ENCODE results near the gene MAPKAP1. TPM values are rescaled to one million over a fixed set of nuclear protein-coding genes. Genes with fewer than 3 reads are reported as not detected.
"Not testable (repeated sequence)": the region's sequence is repeated elsewhere in the genome, so short reads cannot be mapped to it uniquely, and the experiment has no call there.

The MAPKAP1 gene
- total RNA-seq, 2 donors from 2014 or later: 98.0 to 98.4 TPM

DNA sequence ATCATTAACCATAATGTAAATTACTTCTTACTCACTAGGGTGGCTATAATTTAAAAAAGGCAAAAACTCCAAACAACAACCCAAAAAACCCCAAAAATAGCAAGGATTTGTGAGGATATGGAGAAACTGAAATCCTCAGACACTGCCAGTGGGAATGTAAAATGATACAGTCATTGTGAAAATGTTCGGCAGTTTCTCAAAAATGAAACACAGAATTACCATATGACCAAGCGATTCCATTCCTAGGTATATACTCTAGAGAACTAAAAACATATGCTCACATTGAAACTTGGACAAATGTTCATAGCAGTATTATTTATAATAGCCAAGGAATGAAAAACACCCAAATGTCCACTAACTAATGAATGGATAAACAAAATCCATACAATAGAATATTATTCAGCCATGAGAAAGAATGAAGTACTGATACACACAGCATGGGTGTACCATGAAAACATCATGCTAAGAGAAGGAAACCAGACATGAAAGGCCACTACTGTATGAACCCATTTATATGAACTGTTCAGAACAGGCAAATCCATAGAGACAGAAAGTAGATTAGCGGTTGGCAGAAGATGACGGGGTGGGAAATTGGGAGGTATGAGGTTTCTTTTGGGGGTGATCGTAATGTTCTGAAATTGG lies 119.1 kb downstream of the MAPKAP1 start:
- DNase-seq (no peak), ATAC-seq (no peak)
- intact Hi-C loops (cut with DNase I): no loop called here

GRCh38 chr9:125586172-125586511 lies 120.9 kb downstream of the MAPKAP1 start:
- intact Hi-C loops (cut with DNase I): no loop called here
- no peak for ATAC-seq
- DNase-seq: no peak

DNA sequence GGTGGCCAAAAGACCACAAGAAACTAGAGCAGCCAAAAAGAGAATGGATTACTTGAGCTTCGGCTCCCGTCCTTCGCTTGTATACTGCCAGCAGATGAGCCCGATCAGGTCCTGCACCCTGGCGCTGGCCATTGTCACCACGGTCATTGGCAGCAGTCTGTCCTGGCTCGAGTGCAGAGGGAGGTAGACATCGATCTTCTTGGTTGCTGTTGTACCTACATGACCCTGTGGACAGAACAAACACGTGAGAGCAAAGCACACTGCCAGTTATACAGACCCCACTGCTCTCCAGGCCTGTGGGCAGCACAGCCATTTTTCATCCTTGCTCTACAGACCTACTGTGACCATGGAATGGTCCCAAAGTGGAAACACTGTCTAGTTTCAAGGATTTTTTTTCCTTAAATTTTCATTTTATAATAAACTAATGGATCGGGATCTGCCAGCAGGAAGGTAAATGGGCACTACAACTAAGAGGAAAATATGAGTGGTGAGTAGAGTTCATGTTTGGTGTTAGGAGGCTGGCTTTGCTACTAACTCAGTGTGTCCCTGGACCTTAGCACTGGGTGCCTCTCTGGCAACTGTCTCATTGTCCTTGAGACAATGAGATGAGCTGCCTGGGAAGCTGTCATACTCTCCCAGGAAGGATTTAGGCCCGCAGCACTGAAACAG lies 121.4 kb downstream of the MAPKAP1 start:
- ATAC-seq: no peak
- DNase-seq: no peak
- intact Hi-C loops (cut with DNase I): no loop called here

- no peak for ATAC-seq
- no peak for DNase-seq
- intact Hi-C loops (cut with DNase I): no loop called here
These were observed 126.2 kb downstream of the MAPKAP1 start for GRCh38 chr9:125580701-125581286.

- intact Hi-C loops (cut with DNase I): no loop called here
- DNase-seq (no peak), ATAC-seq (no peak)
These were observed 127.7 kb downstream of the MAPKAP1 start for GRCh38 chr9:125579030-125579932.

DNA sequence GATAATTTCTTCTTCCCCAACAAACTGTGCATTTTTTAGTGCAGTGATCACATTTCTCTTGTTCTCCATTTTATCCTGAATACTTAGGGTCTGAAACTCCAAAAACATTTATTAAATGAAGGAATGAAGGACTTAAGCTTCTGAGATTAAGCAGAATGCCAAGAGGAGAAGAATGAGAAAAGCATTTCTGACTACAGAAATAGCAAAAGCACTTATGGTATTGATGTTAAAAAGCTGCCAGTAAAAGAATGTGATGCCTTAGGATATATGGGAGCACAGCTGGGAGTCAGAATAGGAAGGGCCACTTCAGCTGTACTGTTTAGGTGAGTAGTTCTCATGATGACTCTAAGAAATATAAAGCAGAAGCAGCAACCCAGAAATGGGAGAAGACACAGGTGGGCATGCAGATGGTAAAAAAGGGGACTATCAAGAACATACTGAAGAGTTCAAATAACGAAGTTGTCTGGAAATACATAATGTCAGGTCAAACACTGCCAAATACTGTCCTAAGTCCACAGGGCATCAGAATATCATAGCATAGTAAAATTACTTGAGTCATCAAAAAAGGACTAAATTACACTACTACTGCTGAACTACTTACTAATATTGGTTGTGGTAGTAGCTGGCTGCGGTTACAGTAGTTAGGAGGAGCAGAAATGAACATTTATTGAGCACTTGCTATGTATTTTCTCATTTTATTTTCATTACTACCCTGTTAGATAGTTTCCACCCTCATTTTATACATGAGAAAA lies 132.7 kb downstream of the MAPKAP1 start:
- DNase-seq (no peak), ATAC-seq (no peak)
- intact Hi-C loops (cut with DNase I): no loop called here

DNA sequence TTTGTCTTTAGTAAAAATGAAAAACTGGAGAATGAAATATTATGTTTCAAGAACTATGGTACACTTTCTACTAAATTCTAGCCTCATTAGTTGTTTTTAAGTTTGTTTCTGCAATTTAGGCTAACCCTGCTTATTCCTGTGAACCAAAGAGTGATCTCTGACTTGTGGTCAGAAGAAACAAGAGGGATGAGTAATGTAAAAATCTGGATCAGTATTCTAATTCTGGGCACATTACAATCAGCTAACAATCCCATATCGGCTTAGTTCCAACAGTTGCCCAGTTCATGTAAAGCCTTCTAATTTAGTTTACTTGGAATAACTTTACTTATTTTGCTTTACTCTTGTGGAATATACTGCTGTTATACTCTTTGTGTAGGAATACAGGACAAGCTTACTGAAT lies 134.5 kb downstream of the MAPKAP1 start:
- intact Hi-C loops (cut with DNase I); ATAC-seq: not testable (repeated sequence)

GRCh38 chr9:125571824-125572223 lies 135.2 kb downstream of the MAPKAP1 start:
- intact Hi-C loops (cut with DNase I); DNase-seq; ATAC-seq: not testable (repeated sequence)

More for the DNA sequence above, 134.5 kb downstream of the MAPKAP1 start:
- DNase-seq: not testable (repeated sequence)

DNA sequence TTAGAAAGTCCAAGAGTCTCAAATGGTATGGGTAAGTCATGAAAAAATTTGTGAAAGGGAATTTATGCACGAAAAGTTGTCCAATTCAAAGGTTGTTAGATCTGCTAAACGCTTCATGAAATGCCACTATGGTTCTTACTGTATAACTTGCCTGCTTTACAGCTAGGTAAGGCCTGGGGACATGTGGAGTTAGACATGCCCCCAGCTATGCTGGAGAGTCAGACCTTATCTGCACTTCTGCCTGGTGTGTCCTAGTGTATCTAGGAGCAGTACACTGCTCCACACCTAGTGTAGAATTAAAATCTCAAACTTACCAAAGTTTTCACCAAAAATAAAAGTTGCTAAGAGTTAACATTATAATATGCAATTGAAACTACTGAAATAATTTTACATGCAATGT lies 136.8 kb downstream of the MAPKAP1 start:
- ATAC-seq (no peak), DNase-seq (no peak)
- intact Hi-C loops (cut with DNase I): no loop called here

DNA sequence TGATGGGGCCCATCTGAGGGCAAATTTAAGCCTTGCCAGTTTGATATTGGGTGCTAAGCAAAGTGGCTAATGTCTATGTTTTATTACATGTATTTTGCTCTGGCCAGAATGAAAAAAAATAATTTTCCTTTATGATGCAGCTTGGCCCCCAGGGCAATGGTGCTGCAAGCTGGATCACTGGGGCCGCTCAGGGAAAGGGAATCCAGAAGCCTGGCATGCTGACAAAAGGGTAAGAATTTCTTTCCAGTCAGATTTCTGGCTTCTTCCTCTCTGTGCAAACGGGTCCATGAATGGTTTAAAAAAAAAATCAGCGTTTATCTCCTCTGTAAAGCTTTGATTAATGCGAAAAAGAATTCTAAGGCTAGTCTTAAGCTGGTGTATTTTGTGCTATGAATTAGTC lies 138.4 kb downstream of the MAPKAP1 start:
- ATAC-seq (no peak), DNase-seq (no peak)
- intact Hi-C loops (cut with DNase I): no loop called here

DNA sequence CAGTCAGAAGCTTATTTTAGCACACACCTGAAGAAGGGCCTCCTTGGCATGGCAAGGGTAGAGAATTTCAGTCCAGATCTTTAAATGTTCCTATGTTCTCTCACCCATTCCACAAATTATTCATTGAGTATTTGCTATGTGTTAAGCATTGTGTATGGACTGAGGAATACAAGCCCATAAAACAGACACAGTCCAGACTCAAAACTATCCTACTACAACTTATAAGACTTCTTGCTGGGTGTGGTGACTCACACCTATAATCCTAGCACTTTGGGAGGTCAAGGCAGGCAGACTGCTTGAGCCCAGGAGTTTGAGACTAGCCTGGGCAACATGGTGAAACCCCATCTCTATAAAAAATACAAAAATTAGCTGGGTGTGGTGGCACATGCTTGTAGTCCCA lies 141.0 kb downstream of the MAPKAP1 start:
- ATAC-seq; DNase-seq; intact Hi-C loops (cut with DNase I): not testable (repeated sequence)

DNA sequence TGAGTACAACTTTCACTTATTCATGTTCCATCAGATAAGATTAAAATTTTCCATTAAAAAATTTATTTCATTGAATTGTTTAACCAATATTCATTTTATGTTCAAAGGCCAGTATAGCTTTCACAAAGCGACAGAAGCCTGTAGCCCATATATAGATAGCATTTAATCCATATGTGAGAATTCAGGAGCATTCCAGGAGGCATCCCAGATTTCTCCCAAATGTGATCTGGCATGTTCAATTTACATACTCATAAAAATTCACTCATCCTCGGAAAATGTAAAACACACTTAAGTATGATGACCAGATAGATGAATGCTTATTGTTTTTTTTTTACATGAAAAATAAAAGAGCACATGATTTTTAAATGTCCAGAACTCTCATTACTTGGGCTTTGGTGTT lies 141.9 kb downstream of the MAPKAP1 start:
- intact Hi-C loops (cut with DNase I): no loop called here
- ATAC-seq (no peak), DNase-seq (no peak)

GRCh38 chr9:125564631-125565030 lies 142.4 kb downstream of the MAPKAP1 start:
- ATAC-seq (no peak), DNase-seq (no peak)
- intact Hi-C loops (cut with DNase I): no loop called here

- DNase-seq (no peak), ATAC-seq (no peak)
- intact Hi-C loops (cut with DNase I): no loop called here
These were observed 145.4 kb downstream of the MAPKAP1 start for GRCh38 chr9:125561509-125562148.

DNA sequence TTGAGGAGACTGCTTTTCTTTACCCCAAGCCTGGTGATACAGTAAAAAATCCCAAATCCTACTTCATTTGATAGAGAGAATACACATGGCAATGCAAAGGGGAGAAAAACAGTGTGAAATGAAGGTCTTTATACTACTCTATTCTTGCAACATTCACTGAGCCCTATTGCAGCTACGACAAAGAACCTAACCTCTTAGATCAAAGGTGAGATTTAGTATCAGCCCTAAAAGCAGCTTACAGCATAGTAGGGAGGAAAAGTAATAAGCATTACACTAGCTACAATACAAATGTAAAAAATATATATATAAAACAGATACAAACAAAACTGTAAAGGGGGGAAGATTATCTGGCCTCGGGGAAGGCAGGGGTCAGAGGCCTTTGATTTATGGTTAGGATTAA lies 147.1 kb downstream of the MAPKAP1 start:
- intact Hi-C loops (cut with DNase I): loop anchor here in 1 of 2 donors (2.0 to 10.0 kb wide), 2 partner anchors 71 to 665 kb away; no protein-coding TSS in a partner anchor

DNA sequence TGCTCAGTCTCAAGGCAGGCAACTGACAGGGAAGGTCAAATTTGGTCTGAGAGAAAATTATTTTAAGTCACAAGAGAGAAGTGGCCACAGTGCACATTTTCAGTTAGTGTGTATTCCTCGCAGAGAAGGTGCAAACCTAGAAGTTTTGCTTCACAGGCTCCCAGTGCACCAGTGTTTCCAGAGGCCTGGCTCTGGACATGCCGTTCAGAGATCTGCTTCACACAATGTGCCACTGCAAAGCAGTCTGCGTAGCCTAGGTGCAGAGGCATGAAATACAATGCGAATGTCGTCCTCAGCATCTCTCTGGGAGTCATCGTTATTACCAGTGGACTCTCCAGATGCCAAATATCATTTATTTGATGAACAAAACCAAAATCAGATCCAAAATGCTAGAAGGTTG lies 147.8 kb downstream of the MAPKAP1 start:
- intact Hi-C loops (cut with DNase I): loop anchor here in 1 of 2 donors (2.0 to 10.0 kb wide), 2 partner anchors 72 to 666 kb away; no protein-coding TSS in a partner anchor
- DNase-seq (no peak), ATAC-seq (no peak)

More for the DNA sequence above, 147.1 kb downstream of the MAPKAP1 start:
- ATAC-seq (no peak), DNase-seq (no peak)

DNA sequence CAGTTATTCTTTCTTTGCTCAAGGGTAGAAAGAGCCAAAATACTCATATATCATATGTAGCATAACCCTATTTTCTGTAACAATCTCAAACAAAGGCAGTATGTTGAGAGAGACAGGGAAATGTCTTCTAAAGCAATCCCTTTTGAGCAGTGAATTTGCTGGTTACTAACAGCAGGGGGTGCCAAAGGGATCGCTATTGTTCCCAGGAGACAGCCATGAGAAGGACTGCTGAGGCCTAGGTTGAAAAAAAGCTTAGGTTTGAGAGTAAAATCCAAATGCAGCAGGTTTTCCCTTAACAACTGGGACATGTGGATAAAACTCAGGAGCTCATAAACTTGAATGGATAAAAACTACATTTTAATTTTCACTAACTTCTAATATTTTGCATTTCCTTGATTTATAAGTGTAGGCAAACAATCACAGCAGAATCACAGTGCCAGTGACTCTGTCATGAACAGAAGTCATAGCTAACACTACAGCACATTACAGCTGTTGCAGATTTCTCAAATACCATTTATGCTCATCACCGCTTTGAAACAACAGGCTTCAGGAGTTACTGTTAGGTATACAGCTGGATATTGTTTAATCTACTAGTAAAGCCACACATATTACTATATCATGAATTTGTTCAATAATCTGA lies 148.4 kb downstream of the MAPKAP1 start:
- intact Hi-C loops (cut with DNase I): loop anchor here in 1 of 2 donors (2.0 to 10.0 kb wide), 2 partner anchors 72 to 666 kb away; no protein-coding TSS in a partner anchor
- DNase-seq (peak; percentile 43), ATAC-seq (peak; percentile 68 to 84)
